ENCODE results near the gene LRRC59.
A peak's percentile ranks its signal among the peaks of the same experiment; 100 is the strongest.
"Not testable (repeated sequence)": the region's sequence is repeated elsewhere in the genome, so short reads cannot be mapped to it uniquely, and the experiment has no call there.

Gene LRRC59

GRCh38 chr17:50347117-50347893 is 50.0 kb downstream of the LRRC59 start:
- DNase-seq (ENCODE audit: low spot score): no peak

- DNase-seq (ENCODE audit: low spot score): no peak
Observed at GRCh38 chr17:50346313-50347116, 50.8 kb downstream of the LRRC59 start.

GRCh38 chr17:50345432-50346312 is 51.7 kb downstream of the LRRC59 start, which contains the start of gene XYLT2:
XYLT2 (plus strand) TSS chr17:50346126; CDS start chr17:50346141, 15 bp downstream.
- DNase-seq (ENCODE audit: low spot score): peak; percentile 91

GRCh38 chr17:50344731-50345365 is 52.5 kb downstream of the LRRC59 start:
- no peak for DNase-seq (ENCODE audit: low spot score)

- DNase-seq (ENCODE audit: low spot score): no peak
Observed at GRCh38 chr17:50339381-50339780, 57.9 kb downstream of the LRRC59 start.

- no peak for DNase-seq (ENCODE audit: low spot score)
Observed at GRCh38 chr17:50338645-50339044, 58.7 kb downstream of the LRRC59 start.

- no peak for DNase-seq (ENCODE audit: low spot score)
Observed at GRCh38 chr17:50337956-50338355, 59.4 kb downstream of the LRRC59 start.

- not testable (repeated sequence) for DNase-seq (ENCODE audit: low spot score)
Observed at GRCh38 chr17:50333291-50334057, 63.8 kb downstream of the LRRC59 start.

- DNase-seq (ENCODE audit: low spot score): no peak
Observed at GRCh38 chr17:50332196-50332595, 65.1 kb downstream of the LRRC59 start.
